SW 1271 (cell line): ENCODE results near the gene COL13A1.

ENCODE experiments used
- DNase-seq, 2 experiments: peaks; one replicate each; lab custom pipeline; 2025; lab: John Stamatoyannopoulos, UW

The COL13A1 gene

DNA sequence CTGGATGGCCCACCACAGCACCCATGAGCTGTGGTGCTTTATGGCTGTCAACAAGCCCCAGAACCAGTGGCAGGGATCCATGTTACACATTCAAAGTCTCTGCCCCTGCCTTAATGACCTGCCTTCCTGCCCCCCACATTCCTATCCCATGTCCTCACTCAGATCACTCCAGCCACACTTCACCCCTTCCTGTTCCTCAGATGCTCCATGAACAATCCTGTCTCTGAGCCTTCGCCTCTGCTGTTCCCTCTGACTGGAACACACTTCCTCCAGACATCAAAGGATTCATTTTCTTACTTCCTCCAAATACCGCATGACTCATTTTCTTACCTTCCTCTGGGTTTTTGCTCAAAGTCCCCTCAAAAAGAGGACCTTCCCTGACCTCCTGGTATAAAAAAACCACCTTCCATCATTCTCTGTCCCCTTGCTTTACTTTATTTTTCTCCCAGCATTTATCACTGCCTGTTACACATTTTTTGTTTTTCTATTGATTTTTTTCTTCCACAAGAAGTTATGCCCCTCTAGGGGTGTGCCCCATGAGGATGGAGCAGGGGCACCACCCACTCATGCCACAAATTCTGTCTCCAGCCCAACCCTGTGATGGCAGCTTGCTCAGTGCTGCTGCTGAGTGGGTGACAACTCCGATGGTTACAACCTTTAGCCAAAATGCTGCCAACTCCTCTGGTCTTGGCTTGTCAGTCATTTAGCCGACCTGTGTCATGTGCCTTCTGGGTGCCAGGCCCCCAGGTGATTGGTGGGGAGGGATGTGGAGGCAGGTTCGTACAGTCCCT is 18.2 kb downstream of the COL13A1 start:
- peak in 1 of 2 experiments; percentile 14 for DNase-seq

- DNase-seq = no peak
These were observed 19.1 kb downstream of the COL13A1 start for GRCh38 chr10:69820817-69821216.

DNA sequence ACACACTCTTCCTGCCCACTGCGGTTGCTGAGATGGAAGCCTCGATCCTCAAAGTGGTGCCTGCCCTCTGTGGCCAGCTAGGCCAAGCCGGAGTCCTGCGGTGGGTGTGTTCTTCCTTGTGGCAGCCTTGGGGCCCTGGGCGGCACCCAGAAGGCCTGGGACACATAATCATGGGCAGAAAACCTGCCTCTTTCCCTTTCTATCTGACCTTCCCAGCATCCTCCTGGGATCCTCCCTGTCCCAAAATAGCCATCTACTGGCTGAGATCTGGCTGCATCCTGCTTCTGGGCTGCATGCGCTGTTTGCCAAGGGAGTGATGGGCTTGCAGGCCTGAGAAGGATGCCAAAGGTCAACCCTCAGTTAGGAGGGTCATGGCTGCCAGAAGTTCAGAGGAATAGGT is 23.9 kb downstream of the COL13A1 start:
- no peak for DNase-seq

- DNase-seq = no peak
These were observed 24.4 kb downstream of the COL13A1 start for GRCh38 chr10:69826094-69826493.

DNA sequence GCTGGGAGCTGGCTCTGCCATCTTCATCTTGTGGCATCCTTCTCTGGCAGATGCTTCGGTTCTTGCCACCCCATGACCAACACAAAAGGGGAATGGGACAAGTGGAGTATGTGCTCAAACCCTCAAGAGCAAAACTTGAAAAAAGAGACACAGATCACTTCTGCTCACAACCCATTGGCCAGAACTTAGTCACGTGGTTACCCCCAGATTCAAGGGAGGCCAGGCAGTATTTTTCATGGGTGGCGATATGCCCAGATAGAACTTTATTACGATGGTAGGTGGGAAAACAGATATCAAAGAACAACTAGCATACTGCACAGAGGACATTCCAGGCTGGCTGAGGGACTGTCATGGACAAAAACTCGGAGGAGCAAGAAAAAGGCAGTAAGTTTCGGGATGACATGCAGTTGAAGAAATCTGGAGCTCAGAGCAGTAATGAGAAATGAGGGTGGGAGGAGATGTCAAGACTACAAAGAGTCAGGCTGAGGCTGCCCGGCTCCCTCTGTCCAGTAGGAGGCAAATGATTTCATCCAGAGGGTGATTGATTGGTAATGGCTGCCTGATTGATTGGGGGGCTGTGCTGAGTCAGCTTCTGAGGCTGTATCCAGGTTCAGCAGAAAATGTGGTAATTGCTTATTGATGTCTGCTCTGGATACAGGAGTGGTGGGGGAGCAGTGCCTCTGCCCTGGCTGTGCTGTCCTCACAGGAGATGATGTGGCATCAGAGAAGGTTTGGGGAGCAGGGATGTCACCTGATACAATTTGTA is 25.3 kb downstream of the COL13A1 start:
- no peak for DNase-seq

GRCh38 chr10:69828144-69828870 is 26.6 kb downstream of the COL13A1 start:
- DNase-seq = no peak

DNA sequence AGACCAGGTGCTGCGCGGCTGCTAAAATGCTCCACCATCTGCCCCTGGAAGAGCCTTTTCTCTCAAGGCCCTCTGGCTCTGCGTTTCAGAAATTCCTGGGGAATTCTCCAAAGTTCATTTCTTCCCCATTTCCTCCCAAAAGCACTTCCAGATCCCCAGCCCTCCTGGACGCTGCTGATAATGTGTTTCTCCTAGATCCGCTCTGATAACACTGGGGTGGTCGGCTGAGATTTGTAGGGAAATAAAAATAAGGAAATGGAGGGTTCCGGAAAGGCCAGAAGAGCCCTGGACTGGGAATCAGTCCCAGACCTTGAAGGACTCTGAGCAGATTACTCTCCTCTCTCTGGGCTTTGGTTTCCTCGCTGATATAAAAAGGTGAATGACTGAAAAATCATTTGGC is 28.1 kb downstream of the COL13A1 start:
- no peak for DNase-seq

- no peak for DNase-seq
These were observed 29.6 kb downstream of the COL13A1 start for GRCh38 chr10:69831231-69831855.

- DNase-seq = no peak
These were observed 33.5 kb downstream of the COL13A1 start for GRCh38 chr10:69835233-69835632.

- no peak for DNase-seq
These were observed 34.4 kb downstream of the COL13A1 start for GRCh38 chr10:69835875-69836730.

DNA sequence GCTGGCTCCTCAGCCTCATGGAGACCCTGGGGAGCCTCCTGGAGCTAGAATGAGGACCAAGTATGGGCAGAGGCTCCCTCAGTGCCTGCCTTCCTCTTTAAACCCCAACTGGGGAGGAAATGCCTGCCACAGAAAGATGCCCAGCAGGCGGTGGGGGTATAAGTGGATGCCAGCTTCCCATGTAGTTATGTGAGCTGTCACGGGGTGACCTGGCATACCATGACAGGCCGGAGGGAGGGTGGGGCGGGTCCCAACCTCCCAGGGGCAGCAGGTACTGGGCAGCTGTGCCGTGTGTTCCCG is 35.0 kb downstream of the COL13A1 start:
- no peak for DNase-seq

DNA sequence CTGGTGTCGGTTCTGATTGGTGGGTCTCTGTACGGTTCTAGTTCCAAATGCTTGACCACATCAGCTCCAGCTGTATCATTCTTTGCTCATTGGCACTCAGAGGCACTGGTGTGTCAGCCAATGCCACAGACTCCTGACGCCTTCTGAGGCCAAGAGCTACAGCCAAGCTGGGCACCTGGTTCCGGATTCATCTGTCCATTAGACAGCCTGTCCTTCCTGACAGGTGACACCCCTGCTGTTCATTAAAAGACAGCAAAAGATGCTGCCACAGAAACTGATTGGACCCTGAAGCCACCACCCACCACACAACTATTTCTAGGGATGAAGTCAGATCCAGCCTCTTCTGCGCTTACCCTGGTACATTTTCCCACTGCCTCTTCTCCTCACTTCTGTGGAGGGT is 35.6 kb downstream of the COL13A1 start:
- no peak for DNase-seq

GRCh38 chr10:69838418-69838817 is 36.7 kb downstream of the COL13A1 start:
- no peak for DNase-seq

- no peak for DNase-seq
These were observed 37.1 kb downstream of the COL13A1 start for GRCh38 chr10:69838853-69839252.

DNA sequence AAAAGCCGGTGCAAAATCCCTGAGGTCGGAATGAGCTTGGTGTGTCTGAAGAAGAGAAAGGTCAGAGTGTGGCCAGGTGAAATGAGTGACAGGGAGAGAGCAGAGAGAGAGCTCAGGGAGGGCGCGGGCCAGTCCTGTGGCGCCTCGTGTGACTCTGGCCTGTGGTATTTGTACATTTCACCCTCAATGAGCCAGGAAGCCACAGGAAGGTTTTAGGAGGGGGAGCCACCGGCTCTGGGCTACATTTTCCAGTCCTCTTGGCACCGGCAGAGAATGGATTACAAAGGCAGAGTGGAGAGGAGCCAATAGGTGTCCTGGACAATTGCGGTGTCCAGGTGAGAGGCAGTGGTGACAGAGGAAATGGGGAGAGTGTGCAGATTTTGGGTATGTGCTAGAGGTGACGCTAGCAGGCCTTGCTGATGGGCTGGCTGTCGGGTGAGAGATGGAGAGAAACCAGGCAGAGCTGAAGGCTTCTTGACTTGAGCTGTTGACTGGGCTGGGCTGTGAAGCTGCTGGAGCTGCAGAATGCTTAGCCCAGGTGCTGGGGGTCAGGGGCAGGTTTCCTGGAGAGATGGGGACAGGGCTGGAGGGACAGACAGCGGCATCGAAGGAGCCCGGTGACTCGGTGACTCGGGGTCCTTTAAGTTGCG is 38.1 kb downstream of the COL13A1 start:
- peak in 1 of 2 experiments; percentile 1 for DNase-seq

GRCh38 chr10:69840773-69841172 is 39.1 kb downstream of the COL13A1 start:
- DNase-seq = no peak

DNA sequence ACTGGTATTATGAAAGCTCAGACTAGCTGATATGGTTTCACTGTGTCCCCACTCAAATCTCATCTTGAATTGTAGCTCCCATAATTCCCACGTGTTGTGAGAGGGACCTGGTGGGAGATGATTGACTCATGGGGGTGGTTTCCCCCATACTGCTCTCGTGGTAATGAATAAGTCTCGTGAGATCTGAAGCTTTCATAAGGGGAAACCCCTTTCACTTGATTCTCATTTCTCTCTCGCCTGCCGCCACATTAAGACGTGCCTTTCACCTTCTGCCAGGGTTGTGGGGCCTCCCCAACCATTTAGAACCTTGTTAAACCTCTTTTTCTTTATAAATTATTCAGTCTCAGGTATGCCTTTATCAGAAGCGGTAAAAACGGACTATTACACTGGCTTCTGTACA is 40.3 kb downstream of the COL13A1 start:
- no peak for DNase-seq

DNA sequence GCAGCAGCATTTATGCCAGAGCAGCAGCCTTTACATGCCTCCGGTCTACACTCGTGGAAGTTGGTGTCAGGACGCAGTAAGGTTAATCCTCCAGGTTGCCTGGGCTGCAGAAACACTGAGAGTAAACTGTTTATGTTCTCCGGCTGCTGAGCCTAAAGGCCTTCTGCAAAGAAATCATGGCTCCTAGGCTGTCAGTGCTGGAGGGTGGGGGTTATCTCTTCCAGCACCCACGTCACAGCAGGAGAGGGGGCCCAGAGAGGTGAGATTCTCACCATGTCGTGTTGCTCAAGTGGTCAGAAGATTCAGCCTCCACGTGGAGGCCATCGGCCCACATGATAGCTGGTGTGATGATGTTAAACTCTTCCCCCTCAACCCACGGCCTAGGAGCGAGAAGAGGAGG is 41.2 kb downstream of the COL13A1 start:
- DNase-seq = no peak

GRCh38 chr10:69843923-69844322 is 42.2 kb downstream of the COL13A1 start:
- no peak for DNase-seq

- no peak for DNase-seq
These were observed 43.0 kb downstream of the COL13A1 start for GRCh38 chr10:69844698-69845097.
